ENCODE data around the gene PSMD11.

Gene PSMD11

DNA sequence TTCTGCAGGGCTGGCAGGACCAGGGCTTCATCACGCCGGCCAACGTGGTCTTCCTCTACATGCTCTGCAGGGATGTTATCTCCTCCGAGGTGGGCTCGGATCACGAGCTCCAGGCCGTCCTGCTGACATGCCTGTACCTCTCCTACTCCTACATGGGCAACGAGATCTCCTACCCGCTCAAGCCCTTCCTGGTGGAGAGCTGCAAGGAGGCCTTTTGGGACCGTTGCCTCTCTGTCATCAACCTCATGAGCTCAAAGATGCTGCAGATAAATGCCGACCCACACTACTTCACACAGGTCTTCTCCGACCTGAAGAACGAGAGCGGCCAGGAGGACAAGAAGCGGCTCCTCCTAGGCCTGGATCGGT is 43.9 kb downstream of the PSMD11 start:
- no peak for TF ChIP-seq JUND (IDR thresholded peaks at IDR 0.05; ENCODE audit: low read depth)
- in situ Hi-C loops (cut with HindIII; ENCODE audit: low pct_unique_long_range_greater_than_20kb, low sequenced_read_pairs), result no loop called here
- no peak for DNase-seq (ENCODE audit: low read depth in 1 of 2, low spot score in 1 of 2)

DNA sequence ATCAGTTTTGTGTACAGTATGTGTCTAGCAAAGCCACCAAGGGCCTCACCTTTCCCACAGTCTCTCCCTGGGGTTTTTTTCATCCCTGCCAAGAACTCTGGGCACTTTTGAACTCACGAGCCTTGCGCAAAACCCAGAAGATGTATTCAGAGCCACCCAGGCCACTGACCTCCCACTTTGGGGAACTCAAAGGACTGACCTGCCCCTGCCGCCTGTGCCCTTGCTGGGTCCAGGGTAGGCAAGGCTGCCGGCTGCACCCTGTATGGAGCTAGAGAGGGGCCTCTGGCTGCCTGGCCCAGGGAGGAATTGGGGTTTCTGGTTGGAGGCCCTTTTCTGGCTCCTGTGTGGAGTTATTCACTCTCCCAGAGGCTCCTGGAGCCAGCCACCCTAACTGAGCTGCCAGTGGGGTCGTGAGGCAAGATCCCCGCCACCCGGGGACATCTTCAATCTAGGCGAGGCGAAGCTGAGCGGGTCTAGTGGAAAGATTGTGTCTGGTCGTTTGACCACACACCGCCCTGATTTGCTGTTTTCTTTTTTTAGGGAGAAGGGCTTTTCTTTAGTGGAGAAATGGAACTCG is 44.4 kb downstream of the PSMD11 start:
- DNase-seq (ENCODE audit: low read depth in 1 of 2, low spot score in 1 of 2), result no peak
- TF ChIP-seq JUND (IDR thresholded peaks at IDR 0.05; ENCODE audit: low read depth), result no peak
- in situ Hi-C loops (cut with HindIII; ENCODE audit: low pct_unique_long_range_greater_than_20kb, low sequenced_read_pairs), result no loop called here

DNA sequence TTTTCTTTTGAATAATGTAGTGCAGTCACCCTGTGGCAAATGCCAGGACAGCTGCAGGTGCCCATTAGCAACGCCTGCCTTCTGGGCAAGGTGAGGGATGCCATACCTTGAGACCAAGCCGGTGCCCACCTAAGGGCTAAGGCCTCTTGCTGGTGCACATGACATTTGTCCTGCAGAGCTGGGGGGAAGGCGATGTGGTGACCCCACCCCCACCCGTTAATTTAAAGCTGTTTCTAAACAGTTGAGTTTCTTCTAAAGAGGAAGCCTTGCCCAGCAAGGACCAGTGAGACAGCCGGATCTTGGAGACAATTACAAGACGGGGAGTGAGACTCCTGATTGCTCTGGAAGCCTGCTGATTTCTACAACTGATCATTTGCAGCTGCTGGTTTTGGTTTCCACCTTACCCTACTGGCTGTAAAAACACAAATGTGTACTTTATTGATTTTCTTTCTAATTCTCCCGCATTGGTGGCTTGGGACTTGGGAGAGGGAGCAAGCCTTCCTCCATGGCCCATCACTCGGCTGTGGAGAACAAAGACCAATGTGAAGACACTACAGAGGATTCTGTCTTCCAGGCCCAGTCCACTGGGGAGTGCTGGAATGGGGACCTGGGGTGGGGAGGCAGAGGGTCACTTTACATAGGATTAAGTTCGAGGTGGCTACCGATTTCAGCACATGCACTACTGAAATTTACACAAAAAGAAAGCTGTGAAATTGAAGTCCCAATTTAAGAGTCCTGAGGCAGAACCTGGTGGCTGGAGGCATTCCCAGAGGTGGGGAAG is 45.2 kb downstream of the PSMD11 start:
- no peak for TF ChIP-seq JUND (IDR thresholded peaks at IDR 0.05; ENCODE audit: low read depth)
- in situ Hi-C loops (cut with HindIII; ENCODE audit: low pct_unique_long_range_greater_than_20kb, low sequenced_read_pairs), result no loop called here

DNA sequence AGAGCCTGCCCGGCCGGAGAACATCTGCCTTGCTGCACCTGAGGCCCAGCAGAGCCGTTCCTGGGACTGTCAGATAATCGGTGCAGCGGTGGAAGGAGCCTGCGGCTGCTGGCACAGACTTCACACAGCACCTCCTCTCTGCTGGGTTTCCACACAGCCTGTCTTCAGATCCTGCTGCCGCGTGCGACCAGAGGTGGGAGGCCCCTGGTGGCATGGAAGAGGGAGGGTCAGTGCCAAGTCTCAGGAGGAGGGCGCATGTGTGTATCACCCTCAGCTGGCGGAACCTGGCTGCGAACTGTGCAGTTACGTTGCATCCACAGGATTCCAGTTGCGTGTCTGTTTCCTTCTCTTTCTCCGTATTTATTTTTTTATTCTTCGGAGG is 45.8 kb downstream of the PSMD11 start:
- DNase-seq (ENCODE audit: low read depth in 1 of 2, low spot score in 1 of 2), result no peak
- in situ Hi-C loops (cut with HindIII; ENCODE audit: low pct_unique_long_range_greater_than_20kb, low sequenced_read_pairs), result no loop called here
- TF ChIP-seq JUND (IDR thresholded peaks at IDR 0.05; ENCODE audit: low read depth), result no peak

More for the DNA sequence above, 45.2 kb downstream of the PSMD11 start:
- no peak for DNase-seq (ENCODE audit: low read depth in 1 of 2, low spot score in 1 of 2)

DNA sequence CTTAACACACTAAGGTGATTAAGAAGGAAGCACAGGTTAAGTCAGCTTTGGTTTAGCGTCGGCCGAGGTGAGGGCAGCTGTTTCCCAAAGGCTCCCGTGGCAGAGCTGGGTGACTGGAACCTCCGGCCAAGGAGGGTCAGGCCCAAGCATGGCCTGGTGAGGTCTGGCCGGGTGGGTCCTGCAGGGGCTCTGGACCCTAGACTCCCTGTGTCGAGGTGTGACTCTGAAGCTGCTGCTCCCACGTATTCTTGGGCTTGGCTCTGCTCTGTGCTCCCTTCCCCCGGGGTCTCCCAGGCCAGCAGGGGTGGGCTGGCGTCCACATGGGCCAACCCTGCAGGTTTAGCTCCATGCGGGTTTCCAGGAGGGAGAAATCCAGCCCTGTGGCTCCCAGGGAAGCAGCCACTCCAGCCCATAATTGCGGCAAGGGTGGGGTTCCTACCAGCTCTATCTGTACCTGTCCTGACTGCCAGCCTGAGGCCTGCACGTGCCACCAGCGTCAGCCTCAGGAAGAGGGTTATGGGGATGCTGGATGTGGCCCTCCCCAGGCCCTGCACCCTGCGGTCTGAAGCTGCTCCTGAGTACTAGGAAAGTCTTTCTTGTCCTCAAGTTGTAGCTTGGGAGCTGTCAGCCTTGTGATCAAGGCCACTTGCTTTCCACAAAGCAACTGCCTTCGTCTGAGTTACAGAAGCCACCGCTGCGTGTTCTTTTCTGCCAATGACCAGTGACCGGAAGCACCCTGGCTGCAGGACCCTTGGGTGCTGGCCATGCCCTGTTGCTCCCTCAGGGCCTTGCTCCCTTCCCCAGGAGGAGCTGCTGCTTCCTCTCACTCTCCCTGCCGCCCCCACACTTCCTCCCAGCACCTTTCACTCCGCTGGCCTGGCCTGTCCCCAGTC is 47.3 kb downstream of the PSMD11 start:
- in situ Hi-C loops (cut with HindIII; ENCODE audit: low pct_unique_long_range_greater_than_20kb, low sequenced_read_pairs), result no loop called here
- no peak for TF ChIP-seq JUND (IDR thresholded peaks at IDR 0.05; ENCODE audit: low read depth)
- no peak for DNase-seq (ENCODE audit: low read depth in 1 of 2, low spot score in 1 of 2)

DNA sequence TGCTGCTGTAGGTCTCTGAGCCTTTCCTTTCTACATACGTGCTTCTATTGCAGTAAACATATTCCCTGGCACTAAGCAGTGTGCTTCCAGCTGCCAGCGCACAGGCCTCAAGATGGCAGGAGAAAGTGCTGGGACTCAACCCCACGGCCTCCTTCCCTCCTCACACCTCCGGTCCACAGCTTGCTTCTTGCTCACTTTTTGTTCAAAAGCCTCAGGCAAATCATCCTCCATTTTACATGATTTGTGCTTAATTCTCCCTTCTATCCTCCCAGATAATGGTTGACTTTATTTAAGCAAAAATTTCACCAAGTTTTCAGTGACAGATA is 47.9 kb downstream of the PSMD11 start:
- in situ Hi-C loops (cut with HindIII; ENCODE audit: low pct_unique_long_range_greater_than_20kb, low sequenced_read_pairs), result no loop called here
- TF ChIP-seq JUND (IDR thresholded peaks at IDR 0.05; ENCODE audit: low read depth), result no peak
- DNase-seq (ENCODE audit: low read depth in 1 of 2, low spot score in 1 of 2), result no peak

DNA sequence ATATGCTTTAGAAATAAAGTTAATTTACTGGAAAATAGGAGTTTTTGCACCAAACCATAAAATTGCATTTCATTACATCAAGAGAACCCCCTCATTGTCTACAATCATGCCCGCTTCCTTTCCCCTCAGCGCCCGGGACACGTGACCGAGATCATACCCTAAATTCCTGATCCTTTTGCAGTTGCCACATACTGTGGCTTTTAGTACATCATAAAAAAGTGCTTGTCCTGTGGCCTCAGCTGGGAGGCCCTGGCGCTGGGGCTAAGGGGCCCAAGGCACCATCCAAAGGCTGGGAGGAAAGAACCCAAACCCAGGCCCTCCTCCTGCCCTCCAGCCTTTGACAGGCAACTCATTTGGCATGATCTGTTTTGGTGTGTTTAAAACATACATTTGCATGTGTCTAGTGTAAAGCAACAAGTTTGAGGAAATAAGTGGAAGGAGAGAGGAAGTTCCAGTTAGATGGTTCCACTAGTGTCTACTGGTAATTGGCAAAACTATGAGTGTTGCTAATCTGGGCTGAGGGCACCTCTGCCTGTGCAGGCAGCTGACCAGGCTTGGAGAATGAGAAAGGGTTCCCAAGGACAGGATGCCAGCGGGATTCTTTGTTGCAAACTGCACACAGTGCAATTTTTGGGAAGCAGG is 48.5 kb downstream of the PSMD11 start:
- TF ChIP-seq JUND (IDR thresholded peaks at IDR 0.05; ENCODE audit: low read depth), result no peak
- in situ Hi-C loops (cut with HindIII; ENCODE audit: low pct_unique_long_range_greater_than_20kb, low sequenced_read_pairs), result no loop called here
- DNase-seq (ENCODE audit: low read depth in 1 of 2, low spot score in 1 of 2), result no peak

DNA sequence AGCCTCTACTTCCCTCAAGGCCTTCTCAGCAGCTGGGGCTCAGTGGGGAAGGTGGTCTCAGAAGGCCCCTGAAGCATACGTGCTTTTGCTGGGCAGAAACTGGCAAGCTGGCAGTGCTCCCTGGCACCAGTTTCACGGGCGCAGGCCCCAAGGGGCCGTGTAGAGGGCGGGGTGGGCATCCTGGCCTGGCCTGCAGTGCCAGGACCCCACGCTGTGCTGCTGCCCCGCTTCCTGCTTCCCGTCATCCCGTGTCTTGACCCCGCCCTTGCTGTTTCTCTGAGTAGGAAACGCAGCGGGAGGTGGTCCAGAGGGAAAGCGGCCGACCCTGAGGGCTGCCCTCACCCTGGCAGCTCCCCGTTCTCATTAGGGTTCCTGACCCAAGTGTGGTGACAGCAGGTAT is 49.3 kb downstream of the PSMD11 start:
- no peak for TF ChIP-seq JUND (IDR thresholded peaks at IDR 0.05; ENCODE audit: low read depth)
- in situ Hi-C loops (cut with HindIII; ENCODE audit: low pct_unique_long_range_greater_than_20kb, low sequenced_read_pairs), result no loop called here
- no peak for DNase-seq (ENCODE audit: low read depth in 1 of 2, low spot score in 1 of 2)

DNA sequence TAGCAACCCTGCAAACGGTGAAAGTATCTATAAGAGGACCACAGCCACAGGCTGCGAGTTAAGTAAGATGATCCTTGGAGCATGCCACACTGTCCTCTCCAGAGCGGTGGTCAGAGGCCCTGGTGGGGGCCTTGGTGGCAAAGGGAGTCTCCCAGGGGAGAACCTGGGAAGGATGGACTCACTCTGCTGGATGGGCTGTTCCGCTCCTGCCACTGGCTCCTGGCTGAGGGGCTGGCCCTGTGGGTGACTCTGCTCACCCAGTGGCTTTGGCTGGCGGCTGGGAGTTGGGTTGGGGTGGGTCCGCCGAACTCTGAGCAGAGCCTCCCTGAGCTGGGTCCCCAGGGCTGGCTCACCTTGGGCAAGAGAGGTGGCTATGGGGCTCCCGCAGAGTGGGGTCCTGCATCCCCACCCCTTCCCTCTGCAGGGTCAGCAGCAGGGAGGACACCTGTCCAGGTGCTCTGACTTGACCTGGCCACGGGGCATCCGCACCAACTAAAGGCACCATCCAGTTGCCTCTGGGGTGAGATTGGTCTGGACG is 49.7 kb downstream of the PSMD11 start:
- no peak for DNase-seq (ENCODE audit: low read depth in 1 of 2, low spot score in 1 of 2)
- TF ChIP-seq JUND (IDR thresholded peaks at IDR 0.05; ENCODE audit: low read depth), result no peak
- in situ Hi-C loops (cut with HindIII; ENCODE audit: low pct_unique_long_range_greater_than_20kb, low sequenced_read_pairs), result no loop called here

DNA sequence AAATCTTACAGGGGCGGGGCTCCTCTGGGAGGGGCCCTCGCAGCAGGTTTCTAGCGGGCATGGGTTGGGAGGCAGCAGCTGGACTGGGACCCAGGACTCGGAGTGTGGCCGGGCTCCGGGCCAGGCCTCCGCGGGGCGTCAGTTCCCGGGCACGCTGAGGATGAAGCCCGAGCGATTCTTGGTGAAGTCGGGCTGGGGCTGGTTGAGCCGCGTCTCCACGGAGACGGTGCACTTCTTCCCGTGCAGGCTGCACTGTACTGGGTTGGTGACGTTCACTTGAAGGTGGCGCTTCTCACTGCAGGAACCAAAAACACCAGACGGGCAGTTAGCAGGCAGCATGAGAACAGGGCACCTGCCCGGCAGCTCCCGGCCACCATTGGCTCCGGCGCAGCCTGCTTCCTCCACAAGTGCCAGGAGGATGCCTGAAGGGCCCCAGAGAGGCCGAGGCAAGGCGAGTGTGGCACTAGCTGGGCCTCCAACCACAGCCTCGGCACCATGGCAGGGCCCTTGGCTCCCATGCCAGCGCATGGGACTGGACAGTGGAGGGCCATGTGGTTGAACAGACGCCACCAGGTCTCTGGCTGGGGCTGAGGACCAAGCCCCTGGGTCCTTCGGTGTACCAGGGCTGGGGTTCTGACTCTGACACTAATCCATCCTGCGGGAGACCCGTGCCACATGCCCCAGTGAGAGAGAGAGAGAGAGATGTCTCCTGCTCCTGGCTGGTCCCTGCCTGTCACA is 50.5 kb downstream of the PSMD11 start:
- in situ Hi-C loops (cut with HindIII; ENCODE audit: low pct_unique_long_range_greater_than_20kb, low sequenced_read_pairs), result no loop called here
- TF ChIP-seq JUND (IDR thresholded peaks at IDR 0.05; ENCODE audit: low read depth), result no peak
- DNase-seq (ENCODE audit: low read depth in 1 of 2, low spot score in 1 of 2), result no peak

DNA sequence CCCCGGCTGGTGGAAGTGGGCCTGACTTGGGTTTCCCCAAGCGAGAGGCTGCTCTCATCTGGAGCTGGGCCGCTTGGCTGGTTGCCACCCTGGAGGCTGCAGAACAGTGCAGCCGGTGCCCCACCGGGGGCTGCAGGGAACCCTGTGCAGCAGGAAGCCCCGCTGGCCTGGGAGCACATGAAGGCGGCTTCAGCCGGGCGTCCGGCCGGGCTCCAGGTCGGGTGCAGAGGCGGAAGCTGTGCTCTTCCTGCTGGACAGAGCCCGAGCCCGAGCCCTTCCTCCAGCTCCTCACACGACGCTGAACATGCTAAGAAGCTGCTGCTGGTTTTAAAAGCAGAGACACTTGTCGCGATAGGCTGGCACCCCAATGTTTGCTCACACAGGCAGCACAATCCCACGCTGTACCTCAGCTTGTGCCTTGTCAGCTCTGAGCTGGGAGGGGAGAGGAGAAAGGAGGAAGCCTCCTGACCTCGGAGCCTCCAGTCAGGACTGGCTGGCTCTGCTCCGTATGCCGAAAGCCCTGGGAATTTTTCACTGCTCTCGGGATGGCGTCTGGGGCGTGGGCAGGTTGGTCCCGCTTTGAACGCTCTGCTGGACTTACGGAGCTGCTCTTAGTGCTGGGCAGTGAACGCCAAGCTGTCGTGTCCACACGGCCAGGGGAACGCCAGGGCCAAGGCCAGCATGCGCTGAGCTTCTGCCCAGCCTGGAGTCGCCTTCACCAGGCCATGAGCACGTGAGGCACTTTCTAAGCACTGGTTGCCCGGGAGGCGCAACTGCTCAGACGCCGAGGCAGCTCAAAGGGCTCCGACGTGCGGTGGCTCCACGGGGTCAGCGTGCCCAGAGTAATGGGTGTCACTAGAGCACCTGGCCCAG is 51.3 kb downstream of the PSMD11 start:
- DNase-seq (ENCODE audit: low read depth in 1 of 2, low spot score in 1 of 2), result no peak
- no peak for TF ChIP-seq JUND (IDR thresholded peaks at IDR 0.05; ENCODE audit: low read depth)
- in situ Hi-C loops (cut with HindIII; ENCODE audit: low pct_unique_long_range_greater_than_20kb, low sequenced_read_pairs), result no loop called here

All from T47D (cell line).